ENCODE measurements around the gene LRRC15. TPM values are rescaled to one million over a fixed set of nuclear protein-coding genes. Genes with fewer than 3 reads are reported as not detected.

LRRC15 gene
- total and polyA plus RNA-seq, 2 donors, result 0.33 to 0.55 TPM

DNA sequence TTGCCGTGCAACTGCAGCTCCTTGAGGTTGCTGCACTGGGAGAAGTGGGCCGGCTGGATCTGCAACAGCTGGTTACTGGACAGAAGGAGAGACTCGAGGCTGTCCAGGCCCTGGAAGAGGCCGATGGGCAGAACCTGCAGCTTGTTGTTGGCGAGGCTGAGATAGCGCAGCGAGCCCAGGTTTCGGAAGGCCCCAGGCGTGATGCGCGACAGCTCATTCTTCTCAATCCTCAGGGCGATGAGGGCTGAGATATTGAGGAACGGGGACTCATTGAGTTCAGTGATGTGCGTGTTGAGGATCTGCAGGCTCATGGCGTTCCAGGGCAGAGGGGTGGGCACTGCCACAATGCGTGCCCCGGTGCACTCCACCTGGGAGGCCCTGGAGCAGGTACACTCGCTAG is 9.0 kb downstream of the LRRC15 start:
- Histone ChIP-seq H3K27me3 (ENCODE audit: control insufficient read depth in 2 of 2, insufficient read depth in 1 of 2, low read length in 1 of 2) (peaks cover 0 to 27% of the 10 kb centered on the region in 2 donors), H3K4me1 (ENCODE audit: control insufficient read depth in 2 of 2, insufficient read depth in 2 of 2, low read length in 2 of 2) (no peaks in the 10 kb centered on the region), H3K9me3 (ENCODE audit: control insufficient read depth in 2 of 2, insufficient read depth in 1 of 2, low read length in 1 of 2) (peaks cover 0 to 4% of the 10 kb centered on the region in 2 donors), H3K4me3 (ENCODE audit: low read length in 2 of 2) (no peak overlapping the region), H3K36me3 (ENCODE audit: control insufficient read depth in 2 of 2, insufficient read depth in 2 of 2, low read length in 1 of 2) (no peaks in the 10 kb centered on the region), H3K27ac (ENCODE audit: low read depth in 1 of 2, low read length in 1 of 2) (no peak overlapping the region)
- 93% methylated on average over 18 of the region's 18 CpGs for WGBS
- no peak for DNase-seq (ENCODE audit: low read depth in 6 of 9, low spot score in 9 of 9)

DNA sequence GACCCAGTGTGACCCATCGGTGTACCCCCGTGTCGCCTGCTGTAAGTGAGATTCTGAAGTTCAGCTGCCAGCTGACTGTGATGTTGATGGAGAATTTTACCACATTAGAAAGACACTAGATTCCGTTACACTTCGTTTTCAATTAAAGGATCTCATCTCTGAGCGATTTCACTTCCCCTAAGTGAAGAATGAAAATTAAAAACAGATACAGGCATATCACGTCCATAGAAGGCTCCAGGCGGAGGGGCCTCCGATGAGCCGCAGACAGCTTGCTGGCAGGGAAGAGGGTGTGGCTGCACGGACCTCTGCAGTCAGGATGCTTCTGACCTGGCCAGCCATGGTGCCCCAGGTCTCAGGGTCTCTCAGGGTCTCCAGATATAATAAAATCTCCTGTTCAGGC is 11.9 kb downstream of the LRRC15 start:
- no peaks in the 10 kb centered on the region for H3K36me3 ChIP-seq (ENCODE audit: control insufficient read depth in 2 of 2, insufficient read depth in 2 of 2, low read length in 1 of 2)
- 91% methylated on average over 11 of the region's 11 CpGs for WGBS
- H3K27ac ChIP-seq (ENCODE audit: low read depth in 1 of 2, low read length in 1 of 2), result no peak overlapping the region
- peaks cover 0 to 3% of the 10 kb centered on the region in 2 donors for H3K4me1 ChIP-seq (ENCODE audit: control insufficient read depth in 2 of 2, insufficient read depth in 2 of 2, low read length in 2 of 2)
- peaks cover 0 to 4% of the 10 kb centered on the region in 2 donors for H3K9me3 ChIP-seq (ENCODE audit: control insufficient read depth in 2 of 2, insufficient read depth in 1 of 2, low read length in 1 of 2)
- H3K4me3 ChIP-seq (ENCODE audit: low read length in 2 of 2), result no peak overlapping the region
- no peak for DNase-seq (ENCODE audit: low read depth in 6 of 9, low spot score in 9 of 9)
- H3K27me3 ChIP-seq (ENCODE audit: control insufficient read depth in 2 of 2, insufficient read depth in 1 of 2, low read length in 1 of 2), result peaks cover 0 to 18% of the 10 kb centered on the region in 2 donors

GRCh38 chr3:194355379-194355778 is 14.2 kb downstream of the LRRC15 start:
- peaks cover 0 to 3% of the 10 kb centered on the region in 2 donors for H3K4me1 ChIP-seq (ENCODE audit: control insufficient read depth in 2 of 2, insufficient read depth in 2 of 2, low read length in 2 of 2)
- no peaks in the 10 kb centered on the region for H3K9me3 ChIP-seq (ENCODE audit: control insufficient read depth in 2 of 2, insufficient read depth in 1 of 2, low read length in 1 of 2)
- peaks cover 0 to 14% of the 10 kb centered on the region in 2 donors for H3K27me3 ChIP-seq (ENCODE audit: control insufficient read depth in 2 of 2, insufficient read depth in 1 of 2, low read length in 1 of 2)
- WGBS, result 78% methylated on average over 7 of the region's 7 CpGs
- H3K4me3 ChIP-seq (ENCODE audit: low read length in 2 of 2), result no peak overlapping the region
- no peaks in the 10 kb centered on the region for H3K36me3 ChIP-seq (ENCODE audit: control insufficient read depth in 2 of 2, insufficient read depth in 2 of 2, low read length in 1 of 2)
- no peak overlapping the region for H3K27ac ChIP-seq (ENCODE audit: low read depth in 1 of 2, low read length in 1 of 2)
- no peak for DNase-seq (ENCODE audit: low read depth in 6 of 9, low spot score in 9 of 9)

DNA sequence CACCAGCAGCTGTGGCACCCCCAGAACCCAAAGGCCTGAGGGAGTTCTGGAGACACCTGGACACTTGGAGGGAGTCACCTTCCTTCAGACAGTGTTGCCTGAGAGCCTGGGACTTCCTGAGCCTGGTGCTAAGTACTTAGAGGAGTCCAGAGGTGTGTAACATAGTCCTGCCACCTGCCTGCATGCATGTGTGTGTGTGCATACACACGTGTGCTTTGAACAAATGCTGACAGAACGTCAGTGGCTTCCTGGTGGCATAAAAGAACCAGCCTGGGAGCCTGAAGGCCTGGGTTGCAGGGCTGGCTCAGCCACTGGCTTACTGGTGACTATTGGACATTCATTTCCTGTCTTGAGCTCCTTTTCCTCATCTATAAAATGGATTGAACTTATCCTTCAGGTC is 15.2 kb downstream of the LRRC15 start:
- no peaks in the 10 kb centered on the region for H3K36me3 ChIP-seq (ENCODE audit: control insufficient read depth in 2 of 2, insufficient read depth in 2 of 2, low read length in 1 of 2)
- no peak overlapping the region for H3K4me3 ChIP-seq (ENCODE audit: low read length in 2 of 2)
- no peak for DNase-seq (ENCODE audit: low read depth in 6 of 9, low spot score in 9 of 9)
- no peaks in the 10 kb centered on the region for H3K9me3 ChIP-seq (ENCODE audit: control insufficient read depth in 2 of 2, insufficient read depth in 1 of 2, low read length in 1 of 2)
- WGBS, result 71% methylated on average over 2 of the region's 2 CpGs
- H3K4me1 ChIP-seq (ENCODE audit: control insufficient read depth in 2 of 2, insufficient read depth in 2 of 2, low read length in 2 of 2), result peaks cover 0 to 3% of the 10 kb centered on the region in 2 donors
- no peak overlapping the region for H3K27ac ChIP-seq (ENCODE audit: low read depth in 1 of 2, low read length in 1 of 2)
- H3K27me3 ChIP-seq (ENCODE audit: control insufficient read depth in 2 of 2, insufficient read depth in 1 of 2, low read length in 1 of 2), result peaks cover 0 to 12% of the 10 kb centered on the region in 2 donors

GRCh38 chr3:194352667-194353246 is 16.8 kb downstream of the LRRC15 start:
- H3K4me3 ChIP-seq (ENCODE audit: low read length in 2 of 2), result no peak overlapping the region
- no peak overlapping the region for H3K27ac ChIP-seq (ENCODE audit: low read depth in 1 of 2, low read length in 1 of 2)
- peaks cover 0 to under 1% of the 10 kb centered on the region in 2 donors for H3K27me3 ChIP-seq (ENCODE audit: control insufficient read depth in 2 of 2, insufficient read depth in 1 of 2, low read length in 1 of 2)
- WGBS, result 97% methylated on average over 10 of the region's 10 CpGs
- H3K36me3 ChIP-seq (ENCODE audit: control insufficient read depth in 2 of 2, insufficient read depth in 2 of 2, low read length in 1 of 2), result no peaks in the 10 kb centered on the region
- peaks cover 0 to 3% of the 10 kb centered on the region in 2 donors for H3K4me1 ChIP-seq (ENCODE audit: control insufficient read depth in 2 of 2, insufficient read depth in 2 of 2, low read length in 2 of 2)
- H3K9me3 ChIP-seq (ENCODE audit: control insufficient read depth in 2 of 2, insufficient read depth in 1 of 2, low read length in 1 of 2), result no peaks in the 10 kb centered on the region
- DNase-seq (ENCODE audit: low read depth in 6 of 9, low spot score in 9 of 9), result no peak

GRCh38 chr3:194351952-194352536 is 17.5 kb downstream of the LRRC15 start:
- peaks cover 0 to 3% of the 10 kb centered on the region in 2 donors for H3K4me1 ChIP-seq (ENCODE audit: control insufficient read depth in 2 of 2, insufficient read depth in 2 of 2, low read length in 2 of 2)
- H3K27ac ChIP-seq (ENCODE audit: low read depth in 1 of 2, low read length in 1 of 2), result no peak overlapping the region
- WGBS, result 90% methylated on average over 14 of the region's 14 CpGs
- H3K36me3 ChIP-seq (ENCODE audit: control insufficient read depth in 2 of 2, insufficient read depth in 2 of 2, low read length in 1 of 2), result no peaks in the 10 kb centered on the region
- H3K9me3 ChIP-seq (ENCODE audit: control insufficient read depth in 2 of 2, insufficient read depth in 1 of 2, low read length in 1 of 2), result no peaks in the 10 kb centered on the region
- H3K27me3 ChIP-seq (ENCODE audit: control insufficient read depth in 2 of 2, insufficient read depth in 1 of 2, low read length in 1 of 2), result no peaks in the 10 kb centered on the region
- H3K4me3 ChIP-seq (ENCODE audit: low read length in 2 of 2), result no peak overlapping the region
- no peak for DNase-seq (ENCODE audit: low read depth in 6 of 9, low spot score in 9 of 9)

DNA sequence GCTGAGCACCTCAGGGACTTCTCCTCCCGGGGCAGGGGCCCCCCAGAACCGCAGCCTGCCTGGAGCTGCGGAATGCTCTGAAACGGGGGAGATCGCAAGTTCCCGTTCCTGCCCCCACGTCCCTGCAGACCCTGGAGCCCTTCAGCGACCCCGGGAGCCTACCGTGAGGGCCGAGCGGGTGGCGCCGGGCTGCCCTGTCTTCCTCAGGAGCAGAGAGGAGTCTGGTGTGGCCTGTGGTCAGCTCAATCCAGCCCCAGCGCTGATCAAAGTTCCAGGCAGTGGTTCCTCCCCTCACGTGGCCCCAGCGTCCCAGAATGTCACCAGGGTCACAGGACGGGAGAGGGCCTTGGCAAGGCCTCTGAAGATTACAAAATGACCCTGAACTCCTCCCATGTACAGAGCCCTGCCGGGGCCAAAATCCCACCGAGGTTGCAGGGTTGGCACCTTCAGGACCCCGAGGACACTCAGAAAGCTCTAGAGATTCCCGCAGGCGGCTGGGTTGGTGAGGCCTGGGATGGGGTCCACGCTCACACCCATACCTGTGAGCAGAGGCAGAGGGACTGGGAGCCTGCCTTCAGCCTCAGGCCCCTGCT is 18.4 kb downstream of the LRRC15 start, which contains the start of gene CPN2:
TSS of gene CPN2 (minus strand) at position 249 of the 593 bp plus-strand sequence. CDS start 8,626 bp downstream, outside the sequence.
- Histone ChIP-seq H3K9me3 (ENCODE audit: control insufficient read depth in 2 of 2, insufficient read depth in 1 of 2, low read length in 1 of 2) (no peaks in the 10 kb centered on the region), H3K4me3 (ENCODE audit: low read length in 2 of 2) (no peak within 1 kb of the TSS), H3K4me1 (ENCODE audit: control insufficient read depth in 2 of 2, insufficient read depth in 2 of 2, low read length in 2 of 2) (peaks cover 0 to 3% of the 10 kb centered on the region in 2 donors), H3K27me3 (ENCODE audit: control insufficient read depth in 2 of 2, insufficient read depth in 1 of 2, low read length in 1 of 2) (no peaks in the 10 kb centered on the region), H3K27ac (ENCODE audit: low read depth in 1 of 2, low read length in 1 of 2) (no peak within 1 kb of the TSS), H3K36me3 (ENCODE audit: control insufficient read depth in 2 of 2, insufficient read depth in 2 of 2, low read length in 1 of 2) (no peaks in the 10 kb centered on the region)
- DNase-seq (ENCODE audit: low read depth in 6 of 9, low spot score in 9 of 9), result no peak
- WGBS, result 97% methylated on average over 24 of the region's 24 CpGs

DNA sequence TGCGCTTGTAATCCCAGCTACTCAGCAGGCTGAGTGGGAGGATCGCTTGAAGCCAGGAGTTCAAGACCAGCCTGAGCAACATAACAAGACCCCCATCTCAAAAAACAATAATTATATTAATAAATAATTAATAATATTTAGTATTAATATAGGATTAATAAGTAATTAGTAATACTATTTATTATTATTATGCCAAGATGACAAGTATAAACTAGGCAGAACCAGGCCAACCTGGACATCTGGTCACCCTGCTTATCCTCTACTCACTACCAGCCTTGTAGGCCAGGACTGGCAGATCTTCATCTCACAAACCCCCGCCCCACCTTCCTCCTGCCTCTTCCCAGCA is 18.8 kb downstream of the LRRC15 start:
- Histone ChIP-seq H3K27ac (ENCODE audit: low read depth in 1 of 2, low read length in 1 of 2) (no peak overlapping the region), H3K36me3 (ENCODE audit: control insufficient read depth in 2 of 2, insufficient read depth in 2 of 2, low read length in 1 of 2) (no peaks in the 10 kb centered on the region), H3K9me3 (ENCODE audit: control insufficient read depth in 2 of 2, insufficient read depth in 1 of 2, low read length in 1 of 2) (no peaks in the 10 kb centered on the region), H3K27me3 (ENCODE audit: control insufficient read depth in 2 of 2, insufficient read depth in 1 of 2, low read length in 1 of 2) (no peaks in the 10 kb centered on the region), H3K4me1 (ENCODE audit: control insufficient read depth in 2 of 2, insufficient read depth in 2 of 2, low read length in 2 of 2) (peaks cover 0 to 3% of the 10 kb centered on the region in 2 donors), H3K4me3 (ENCODE audit: low read length in 2 of 2) (no peak overlapping the region)
- no peak for DNase-seq (ENCODE audit: low read depth in 6 of 9, low spot score in 9 of 9)
- 89% methylated on average over 3 of the region's 3 CpGs for WGBS

GRCh38 chr3:194348354-194348753 is 21.2 kb downstream of the LRRC15 start:
- no peaks in the 10 kb centered on the region for H3K9me3 ChIP-seq (ENCODE audit: control insufficient read depth in 2 of 2, insufficient read depth in 1 of 2, low read length in 1 of 2)
- H3K4me3 ChIP-seq (ENCODE audit: low read length in 2 of 2), result no peak overlapping the region
- 92% methylated on average over 6 of the region's 6 CpGs for WGBS

More at GRCh38 chr3:194348354-194348753, 21.2 kb downstream of the LRRC15 start:
- Histone ChIP-seq H3K27ac (ENCODE audit: low read depth in 1 of 2, low read length in 1 of 2) (no peak overlapping the region), H3K27me3 (ENCODE audit: control insufficient read depth in 2 of 2, insufficient read depth in 1 of 2, low read length in 1 of 2) (peaks cover 0 to 4% of the 10 kb centered on the region in 2 donors), H3K4me1 (ENCODE audit: control insufficient read depth in 2 of 2, insufficient read depth in 2 of 2, low read length in 2 of 2) (no peaks in the 10 kb centered on the region), H3K36me3 (ENCODE audit: control insufficient read depth in 2 of 2, insufficient read depth in 2 of 2, low read length in 1 of 2) (no peaks in the 10 kb centered on the region)
- DNase-seq (ENCODE audit: low read depth in 6 of 9, low spot score in 9 of 9), result no peak
